ENCODE results near the gene MYO1E.

The MYO1E gene

DNA sequence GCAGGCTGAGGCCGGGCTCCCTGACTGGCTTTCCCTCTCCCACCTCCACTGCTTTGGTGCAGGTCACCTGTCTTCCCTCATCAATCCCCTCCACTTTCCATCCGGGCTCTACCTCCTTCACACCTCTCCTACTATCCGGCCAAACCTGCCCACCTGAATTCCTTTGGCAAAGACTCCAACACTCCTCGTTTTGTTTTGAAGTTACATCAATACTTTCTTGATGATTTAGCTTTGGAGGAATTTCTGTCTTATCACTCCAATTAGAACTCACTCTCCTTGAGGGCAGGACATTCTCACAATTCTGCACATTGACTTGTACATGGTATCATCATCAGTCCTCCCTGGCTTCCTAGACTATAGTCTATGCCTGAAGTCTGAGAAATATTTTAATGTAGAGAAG, 145.7 kb downstream of the MYO1E start:
- no peak for DNase-seq (ENCODE audit: low spot score)
- TF ChIP-seq, protein P1, sequence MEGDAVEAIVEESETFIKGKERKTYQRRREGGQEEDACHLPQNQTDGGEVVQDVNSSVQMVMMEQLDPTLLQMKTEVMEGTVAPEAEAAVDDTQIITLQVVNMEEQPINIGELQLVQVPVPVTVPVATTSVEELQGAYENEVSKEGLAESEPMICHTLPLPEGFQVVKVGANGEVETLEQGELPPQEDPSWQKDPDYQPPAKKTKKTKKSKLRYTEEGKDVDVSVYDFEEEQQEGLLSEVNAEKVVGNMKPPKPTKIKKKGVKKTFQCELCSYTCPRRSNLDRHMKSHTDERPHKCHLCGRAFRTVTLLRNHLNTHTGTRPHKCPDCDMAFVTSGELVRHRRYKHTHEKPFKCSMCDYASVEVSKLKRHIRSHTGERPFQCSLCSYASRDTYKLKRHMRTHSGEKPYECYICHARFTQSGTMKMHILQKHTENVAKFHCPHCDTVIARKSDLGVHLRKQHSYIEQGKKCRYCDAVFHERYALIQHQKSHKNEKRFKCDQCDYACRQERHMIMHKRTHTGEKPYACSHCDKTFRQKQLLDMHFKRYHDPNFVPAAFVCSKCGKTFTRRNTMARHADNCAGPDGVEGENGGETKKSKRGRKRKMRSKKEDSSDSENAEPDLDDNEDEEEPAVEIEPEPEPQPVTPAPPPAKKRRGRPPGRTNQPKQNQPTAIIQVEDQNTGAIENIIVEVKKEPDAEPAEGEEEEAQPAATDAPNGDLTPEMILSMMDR (IDR thresholded peaks at IDR 0.05; ENCODE audit: extremely low read depth, missing control alignments) = no peak

DNA sequence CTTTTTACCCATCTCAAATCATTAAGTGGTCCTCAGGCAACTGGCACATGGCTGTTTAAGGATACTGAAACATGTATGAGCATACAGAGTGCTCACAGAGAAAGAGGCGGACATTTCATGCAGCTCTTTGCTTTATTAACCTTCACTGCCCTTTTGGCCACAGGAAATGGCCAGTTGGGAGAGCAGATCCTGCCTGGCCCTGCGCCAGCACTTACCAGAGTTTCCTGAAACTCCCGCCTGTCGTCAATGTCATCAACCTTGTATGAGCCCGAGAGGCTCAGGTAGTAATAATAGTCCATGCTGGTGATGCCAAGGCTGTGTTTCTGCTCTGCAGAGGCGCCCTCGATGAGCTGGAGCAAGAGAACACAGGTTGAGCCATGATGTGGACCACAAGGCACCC, 148.2 kb downstream of the MYO1E start:
- no peak for DNase-seq (ENCODE audit: low spot score)
- TF ChIP-seq, protein P1 (IDR thresholded peaks at IDR 0.05; ENCODE audit: extremely low read depth, missing control alignments) = no peak

DNA sequence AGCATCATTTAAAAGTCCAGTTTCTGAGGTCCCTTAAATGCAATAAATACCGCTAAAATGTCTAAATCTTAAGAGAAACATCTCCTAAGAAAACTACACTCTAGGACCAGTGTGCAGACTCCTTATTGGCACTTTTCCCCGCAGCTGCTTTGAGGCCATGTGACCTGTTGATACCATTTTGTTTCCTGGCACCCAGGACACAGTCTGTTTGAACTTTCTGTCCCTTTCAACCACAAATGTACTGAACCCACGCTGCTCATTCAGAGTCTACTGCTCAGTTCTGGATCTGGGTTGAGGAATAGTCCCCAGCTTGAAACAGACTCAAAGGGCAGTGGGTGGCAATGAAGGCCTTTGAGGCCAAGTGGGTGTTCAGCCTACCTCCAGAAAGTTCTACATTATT, 148.9 kb downstream of the MYO1E start:
- DNase-seq (ENCODE audit: low spot score) = no peak
- TF ChIP-seq, protein P1 (IDR thresholded peaks at IDR 0.05; ENCODE audit: extremely low read depth, missing control alignments) = no peak

DNA sequence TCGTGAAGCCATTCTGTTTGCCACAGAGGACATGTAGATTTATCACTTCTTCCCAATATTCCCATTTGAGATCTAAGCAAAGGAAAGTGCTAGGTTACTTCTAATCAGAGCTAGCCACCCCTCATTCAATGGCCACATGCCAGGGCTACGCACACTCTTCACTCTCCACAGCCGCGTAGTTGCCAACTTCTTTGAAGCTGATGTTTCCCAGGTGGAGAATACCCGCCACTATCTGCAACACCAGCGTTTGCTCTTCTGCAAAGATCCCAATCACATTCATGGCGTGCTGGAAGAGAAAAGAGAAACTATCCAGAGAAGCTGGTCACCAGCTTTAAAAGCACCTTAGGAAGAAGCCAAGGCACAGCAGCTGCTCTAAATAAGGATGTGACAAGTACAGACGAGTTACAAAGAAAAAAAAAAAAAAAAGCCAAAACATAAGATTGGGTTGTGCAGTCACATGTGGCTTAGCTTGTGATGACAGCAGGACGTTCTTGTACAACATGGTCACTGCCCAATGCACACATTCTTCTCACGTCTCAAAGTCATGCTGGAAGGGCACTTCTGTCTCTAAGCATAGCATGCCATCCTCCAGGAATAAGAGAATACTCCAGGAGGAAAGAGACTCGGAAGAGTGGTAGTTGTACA, 149.6 kb downstream of the MYO1E start:
- DNase-seq (ENCODE audit: low spot score) = no peak
- TF ChIP-seq, protein P1 (IDR thresholded peaks at IDR 0.05; ENCODE audit: extremely low read depth, missing control alignments) = no peak

DNA sequence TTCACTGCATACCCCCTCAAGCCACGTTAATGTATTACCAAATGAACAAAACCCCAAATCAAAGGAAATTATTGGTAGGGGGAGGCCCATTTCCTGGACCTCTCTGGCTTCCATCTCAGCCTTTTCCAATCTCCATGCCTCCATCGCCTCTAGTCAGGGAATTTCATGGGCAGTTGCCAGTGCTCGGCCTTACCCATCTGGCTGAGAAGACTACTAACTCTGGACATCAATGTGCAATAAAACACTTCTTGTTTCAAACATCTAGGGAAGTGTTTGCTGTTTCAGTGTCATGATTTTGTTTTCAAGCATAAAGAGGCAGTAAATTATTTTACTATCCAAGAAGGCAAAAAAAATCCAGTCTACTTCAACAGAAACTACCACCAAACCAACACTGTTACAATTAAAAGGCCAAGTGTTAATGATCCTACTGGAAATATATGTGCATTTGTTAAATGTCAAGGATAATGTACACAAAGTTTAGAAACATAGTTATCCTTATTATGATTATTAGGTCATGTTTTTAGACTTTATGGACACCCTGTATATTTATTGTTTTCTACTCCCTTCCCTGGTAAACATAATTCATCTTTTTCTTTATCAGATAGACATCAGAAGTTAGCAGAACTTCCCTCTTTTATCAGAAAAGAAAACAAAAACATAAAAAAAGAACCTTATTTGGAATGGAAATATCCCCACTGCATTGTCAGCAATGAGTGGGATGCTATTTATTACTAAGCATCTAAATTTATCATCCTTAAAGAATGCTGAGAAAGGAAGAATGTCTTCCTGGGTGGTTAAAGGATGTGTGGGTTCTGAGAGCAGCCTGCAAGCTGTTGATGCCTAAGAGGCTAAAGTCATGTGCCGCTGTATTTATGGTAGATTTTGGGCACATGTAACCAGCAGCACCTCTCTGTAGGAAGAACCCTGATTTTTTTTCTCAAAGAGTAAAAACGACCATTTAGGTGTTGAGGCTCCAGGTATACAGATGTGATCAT, 150.9 kb downstream of the MYO1E start:
- TF ChIP-seq, protein P1 (IDR thresholded peaks at IDR 0.05; ENCODE audit: extremely low read depth, missing control alignments) = no peak
- no peak for DNase-seq (ENCODE audit: low spot score)

DNA sequence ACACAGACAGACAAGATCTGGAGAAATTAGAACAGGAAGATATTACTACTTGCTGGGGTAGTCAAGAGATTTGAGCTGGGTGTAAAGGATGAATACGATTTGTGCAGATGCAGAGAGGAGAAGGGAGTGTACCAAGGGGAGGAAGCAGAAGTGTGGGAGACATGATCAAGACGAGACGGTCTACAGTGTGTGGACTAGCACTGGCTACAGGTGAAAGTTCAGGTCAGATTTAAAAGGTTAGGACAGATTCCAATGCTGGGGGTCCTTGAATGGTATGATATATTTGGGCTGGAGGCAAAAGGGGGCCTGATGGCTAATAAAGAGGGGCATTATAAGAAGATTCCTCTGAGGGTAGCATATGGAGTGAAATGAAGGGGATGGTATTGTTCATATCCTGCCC, 154.0 kb downstream of the MYO1E start:
- DNase-seq (ENCODE audit: low spot score) = no peak
- TF ChIP-seq, protein P1 (IDR thresholded peaks at IDR 0.05; ENCODE audit: extremely low read depth, missing control alignments) = no peak

DNA sequence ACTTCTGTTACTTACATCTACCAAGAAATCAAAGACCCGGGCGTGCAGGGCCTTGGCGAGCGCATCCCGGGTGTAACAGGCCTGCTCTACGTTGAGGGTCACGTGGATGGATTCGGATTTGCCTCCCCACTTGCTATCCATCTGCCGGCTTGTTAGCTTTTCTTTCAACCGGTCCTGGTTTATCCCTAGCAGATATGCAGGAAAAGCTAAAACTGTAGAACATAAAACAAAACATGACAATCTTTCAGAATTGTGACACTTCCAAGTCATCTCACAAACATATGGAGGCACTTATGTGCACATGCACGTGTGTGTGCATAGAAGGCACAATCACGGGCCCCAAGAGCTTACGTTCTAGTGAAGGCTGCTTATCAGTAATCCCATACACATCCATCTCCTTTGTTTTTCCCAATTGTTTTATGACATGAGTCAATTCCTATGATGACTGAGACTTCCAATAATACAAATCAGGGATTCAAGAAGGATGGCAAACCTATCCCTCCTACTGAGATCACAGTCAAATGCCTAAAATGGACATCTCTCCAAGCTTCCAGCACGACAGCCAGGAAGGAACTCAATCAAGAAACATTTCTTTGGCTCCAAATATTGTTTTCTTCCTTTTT, 154.7 kb downstream of the MYO1E start:
- DNase-seq (ENCODE audit: low spot score) = no peak
- TF ChIP-seq, protein P1 (IDR thresholded peaks at IDR 0.05; ENCODE audit: extremely low read depth, missing control alignments) = no peak
